HepG2 (cell line): Measurements from ENCODE around the gene NUDT19. TPM values are rescaled to one million over a fixed set of nuclear protein-coding genes. Genes with fewer than 3 reads are reported as not detected.

Experiments used
- SIN3A ChIP-seq: IDR thresholded peaks from 2 replicates; pipeline ENCODE4 v1.6.1; 2011; ENCODE audit warnings: low read depth, mild to moderate bottlenecking, control low read depth, low read length, borderline replicate concordance
- SKIL ChIP-seq: sonication (generic); formaldehyde crosslinking; IDR thresholded peaks from 2 replicates; pipeline ENCODE4 v1.8.0; 2022; ENCODE audit warnings: missing genetic modification reagents, mild to moderate bottlenecking, moderate library complexity, borderline replicate concordance
- TFDP1 ChIP-seq: IDR thresholded peaks from 2 replicates; pipeline ENCODE4 v1.6.1; 2016; ENCODE audit warnings: missing compliant biosample characterization, missing genetic modification reagents, borderline replicate concordance
- ZBTB21 ChIP-seq: sonication (generic); formaldehyde crosslinking; IDR thresholded peaks from 2 replicates; pipeline ENCODE4 v1.4.0; 2020; ENCODE audit warnings: missing genetic modification reagents
- ZBTB7A ChIP-seq: sonication (generic); formaldehyde crosslinking; IDR thresholded peaks from 2 replicates; pipeline ENCODE4 v1.8.0; 2022; ENCODE audit warnings: mild to moderate bottlenecking, missing genetic modification reagents
- ZNF609 ChIP-seq: sonication (generic); formaldehyde crosslinking; IDR thresholded peaks from 2 replicates; pipeline ENCODE4 v1.4.0; 2020; ENCODE audit warnings: mild to moderate bottlenecking, missing genetic modification reagents, borderline replicate concordance
- ZNF713 ChIP-seq: sonication (generic); formaldehyde crosslinking; IDR thresholded peaks from 2 replicates; pipeline ENCODE4 v1.4.0; 2020; ENCODE audit warnings: mild to moderate bottlenecking, missing genetic modification reagents
- ZNF737 ChIP-seq: sonication (generic); formaldehyde crosslinking; IDR thresholded peaks from 2 replicates; pipeline ENCODE4 v1.5.0; 2020; ENCODE audit warnings: missing genetic modification reagents, mild to moderate bottlenecking, borderline replicate concordance
- polyA plus RNA-seq, 8 experiments: library from polyadenylated mRNA; depleted of rRNA in 3 of 8; stranded (reverse) in 7 of 8; unstranded in 1 of 8; fragments of >200 nt; fragmentation: Illumina TruSeq in 4 of 8; extraction: Trizol in 4 of 8; gene quantifications; 2 replicates each; pipeline versions ENCODE4 v1.2.1 to v1.2.3, GENCODE V29; 2011 to 2016; ENCODE audit warnings: low read depth in 4 of 8, missing spikeins in 1 of 8, mixed read lengths in 1 of 8; ENCODE audit not compliant: insufficient read depth in 1 of 8
- total RNA-seq, 5 experiments: library from RNA; depleted of rRNA; stranded (reverse); fragments of >200 nt; fragmentation: Illumina TruSeq; extraction: Trizol; gene quantifications; 2 replicates each; pipeline ENCODE4 v1.2.3, GENCODE V29; 2016; ENCODE audit warnings: low read depth in 1 of 5

NUDT19 gene
- total and polyA plus RNA-seq, 2 of the 13 experiments (the other 11 are each of a cell fraction or from before 2014, with no cell fraction given): 3.1 to 3.6 TPM

GRCh38 chr19:32749361-32749760 lies 57.7 kb downstream of the NUDT19 start (continued):
- TF ChIP-seq SKIL (CRISPR knock-in tag) (no peak), SIN3A (no peak), ZBTB21 (CRISPR knock-in tag) (no peak), ZNF713 (CRISPR knock-in tag) (no peak), ZBTB7A (CRISPR knock-in tag) (no peak), ZNF609 (no peak), ZNF737 (CRISPR knock-in tag) (no peak), TFDP1 (CRISPR knock-in tag) (no peak)
- TF ChIP-seq, all 625 proteins: peak for 0
